AG10803 (cell line): ENCODE data around the gene DERA.

Source experiments
- DNase-seq: peaks from one replicate; pipeline ENCODE4 v3.0.0; 2010; ENCODE audit warnings: low read depth
- H3K4me3 ChIP-seq: 2 replicates; pipeline ENCODE4 v1.5.1; 2011; ENCODE audit warnings: mild to moderate bottlenecking, low read length, control low read depth
- TF ChIP-seq, protein P1 (sequence below): conservative IDR thresholded peaks from 2 replicates; pipeline ENCODE4 v1.5.1; 2011; ENCODE audit warnings: mild to moderate bottlenecking, low read length, control low read depth, inconsistent platforms

The DERA gene

GRCh38 chr12:15996254-15996653 lies 85.1 kb downstream of the DERA start:
- TF ChIP-seq, protein P1, sequence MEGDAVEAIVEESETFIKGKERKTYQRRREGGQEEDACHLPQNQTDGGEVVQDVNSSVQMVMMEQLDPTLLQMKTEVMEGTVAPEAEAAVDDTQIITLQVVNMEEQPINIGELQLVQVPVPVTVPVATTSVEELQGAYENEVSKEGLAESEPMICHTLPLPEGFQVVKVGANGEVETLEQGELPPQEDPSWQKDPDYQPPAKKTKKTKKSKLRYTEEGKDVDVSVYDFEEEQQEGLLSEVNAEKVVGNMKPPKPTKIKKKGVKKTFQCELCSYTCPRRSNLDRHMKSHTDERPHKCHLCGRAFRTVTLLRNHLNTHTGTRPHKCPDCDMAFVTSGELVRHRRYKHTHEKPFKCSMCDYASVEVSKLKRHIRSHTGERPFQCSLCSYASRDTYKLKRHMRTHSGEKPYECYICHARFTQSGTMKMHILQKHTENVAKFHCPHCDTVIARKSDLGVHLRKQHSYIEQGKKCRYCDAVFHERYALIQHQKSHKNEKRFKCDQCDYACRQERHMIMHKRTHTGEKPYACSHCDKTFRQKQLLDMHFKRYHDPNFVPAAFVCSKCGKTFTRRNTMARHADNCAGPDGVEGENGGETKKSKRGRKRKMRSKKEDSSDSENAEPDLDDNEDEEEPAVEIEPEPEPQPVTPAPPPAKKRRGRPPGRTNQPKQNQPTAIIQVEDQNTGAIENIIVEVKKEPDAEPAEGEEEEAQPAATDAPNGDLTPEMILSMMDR, result peak; percentile 33
- H3K4me3 ChIP-seq, result no peak overlapping the region
- DNase-seq, result peak; percentile 81

DNA sequence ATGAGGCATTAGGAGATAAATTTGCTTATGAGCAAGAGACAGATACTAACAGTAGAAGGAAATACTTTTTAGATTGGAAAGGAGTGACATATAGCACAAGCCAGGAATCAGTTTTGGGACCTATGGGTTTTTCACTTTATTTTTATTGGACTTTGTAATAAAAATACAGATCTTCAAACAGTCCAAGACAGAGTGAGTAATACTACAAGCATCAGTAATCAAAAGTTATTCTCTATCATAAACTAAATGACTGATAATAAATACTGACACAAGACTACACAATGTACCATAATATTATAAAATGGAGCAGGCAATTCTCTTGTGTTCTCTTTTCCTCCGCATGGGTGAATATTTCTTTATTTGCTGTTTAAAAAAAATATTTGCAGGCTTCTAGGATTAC lies 85.8 kb downstream of the DERA start:
- H3K4me3 ChIP-seq, result no peak overlapping the region
- TF ChIP-seq, protein P1, result no peak
- no peak for DNase-seq

DNA sequence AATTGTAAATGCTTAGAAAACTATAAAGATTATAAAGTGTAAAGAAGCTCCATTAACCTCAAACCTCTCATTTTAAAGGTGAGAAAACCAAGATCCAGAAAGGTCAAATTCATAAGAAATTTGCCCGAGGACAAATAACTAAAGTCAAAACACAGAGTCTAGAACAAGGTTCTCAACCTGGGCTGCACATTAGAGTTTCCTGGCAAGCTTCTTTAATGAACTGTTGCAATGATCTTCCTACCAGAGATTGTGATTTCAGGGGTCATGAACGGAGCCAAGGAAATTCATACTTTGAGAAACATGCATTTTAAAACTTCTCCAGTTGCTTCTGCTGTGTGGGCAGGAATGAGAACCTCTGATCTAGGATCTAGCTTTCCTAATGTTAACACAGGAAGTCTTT lies 86.8 kb downstream of the DERA start:
- H3K4me3 ChIP-seq, result no peak overlapping the region
- TF ChIP-seq, protein P1, result no peak
- no peak for DNase-seq

GRCh38 chr12:16002880-16003279 lies 91.7 kb downstream of the DERA start:
- no peak for DNase-seq
- no peak overlapping the region for H3K4me3 ChIP-seq
- TF ChIP-seq, protein P1, result no peak

GRCh38 chr12:16003460-16003859 lies 92.3 kb downstream of the DERA start:
- TF ChIP-seq, protein P1, result no peak
- no peak overlapping the region for H3K4me3 ChIP-seq
- DNase-seq, result no peak

GRCh38 chr12:16006752-16007151 lies 95.6 kb downstream of the DERA start:
- no peak for DNase-seq
- TF ChIP-seq, protein P1, result no peak
- H3K4me3 ChIP-seq, result no peak overlapping the region

DNA sequence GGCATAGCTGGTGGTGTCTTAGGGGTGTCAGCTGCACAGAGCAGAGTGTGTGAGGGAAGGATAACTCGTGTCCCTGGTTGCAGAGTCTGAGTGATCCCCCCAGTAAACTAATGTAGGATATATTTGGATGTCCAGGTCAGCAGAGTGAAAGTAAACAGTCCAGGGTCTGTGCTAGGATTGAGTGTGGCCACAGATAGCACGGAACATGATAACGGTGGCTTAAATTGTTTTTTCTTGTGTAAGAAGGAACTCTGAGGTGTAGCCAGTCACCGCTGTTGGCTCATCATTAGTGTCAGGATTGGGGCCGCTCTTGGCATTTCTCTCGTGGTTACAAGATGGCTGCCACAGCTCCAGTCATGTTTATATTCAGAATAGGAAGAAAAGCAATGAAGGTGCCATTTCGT lies 97.3 kb downstream of the DERA start:
- DNase-seq, result no peak
- TF ChIP-seq, protein P1, result no peak

More for the DNA sequence above, 97.3 kb downstream of the DERA start:
- H3K4me3 ChIP-seq, result no peak overlapping the region
